K562 (cell line): ENCODE results near the gene AMBRA1. TPM values are rescaled to one million over a fixed set of nuclear protein-coding genes. Genes with fewer than 3 reads are reported as not detected.

Experiments
- ATAC-seq: fragments of 200-7000 bp; cut with Tn5 transposase; 3 replicates; pipeline ENCODE4 v1.9.1; 2020; ENCODE audit warnings: moderate library complexity
- BruUV-seq: library from RNA; stranded (reverse); fragments of 400-500 nt; replicated peaks from 2 replicates; lab custom pipeline; 2021; lab: Mats Ljungman, UMichigan
- CTCF ChIA-PET: fragments of 300-600 bp; formaldehyde crosslinking; extraction: SDS; loops from one replicate; lab custom pipeline; 2021; ENCODE audit warnings: low intra/inter-chr PET ratio; lab: Yijun Ruan, JAX
- POLR2A ChIA-PET: fragments of 300-600, 350-650 bp; sonication (Branson Sonifier 250); formaldehyde crosslinking; extraction: SDS; loops from one replicate; lab custom pipeline; 2021; ENCODE audit warnings: antibody characterized with exemption, inconsistent platforms; lab: Yijun Ruan, JAX
- DNase-seq, 4 experiments: peaks; one replicate each; pipeline versions ENCODE4 v3.0.0 to v3.0.0-alpha.2; 2011 to 2018; ENCODE audit warnings: low spot score in 3 of 4, mixed read lengths in 3 of 4; ENCODE audit errors: extremely low read depth in 1 of 4
- FAIRE-seq: peaks from 2 replicates; lab custom pipeline; 2011; peaks lifted over from hg19 to GRCh38; lab: Jason Lieb, UNC
- H2AFZ ChIP-seq: 2 replicates; pipeline ENCODE4 v1.6.0; 2011; ENCODE audit warnings: low read depth, low read length, control low read depth, inconsistent platforms
- H3K27ac ChIP-seq: fragments of 200-600 bp; 3 replicates; pipeline ENCODE4 v1.8.0; 2011; ENCODE audit warnings: low read depth, mild to moderate bottlenecking, control low read depth, inconsistent platforms, low read length, moderate library complexity, mixed read lengths; ENCODE audit errors: extremely low read depth
- H3K27me3 ChIP-seq, 2 experiments: fragments of 300-600 bp in 1 of 2; 2 replicates in 1 of 2; 3 replicates in 1 of 2; pipeline versions ENCODE4 v1.6.0 to v1.8.0; 2011; ENCODE audit warnings: inconsistent platforms in 2 of 2, low read length in 2 of 2, mild to moderate bottlenecking in 1 of 2, mixed read lengths in 1 of 2, moderate library complexity in 1 of 2; ENCODE audit not compliant: control insufficient read depth in 2 of 2, insufficient read depth in 2 of 2
- H3K36me3 ChIP-seq: fragments of 300-600 bp; 3 replicates; pipeline ENCODE4 v1.8.0; 2011; ENCODE audit warnings: mild to moderate bottlenecking, low read length, inconsistent platforms; ENCODE audit not compliant: control insufficient read depth, insufficient read depth
- H3K4me1 ChIP-seq, 2 experiments: fragments of 200-600 bp in 1 of 2; replicated peaks in 1 of 2; 2 replicates in 1 of 2; 3 replicates in 1 of 2; pipeline versions ENCODE4 v1.5.1 to v1.8.0; 2011; ENCODE audit warnings: inconsistent platforms in 2 of 2, low read length in 2 of 2, mild to moderate bottlenecking in 1 of 2, mixed read lengths in 1 of 2, moderate library complexity in 1 of 2; ENCODE audit not compliant: control insufficient read depth in 2 of 2, insufficient read depth in 2 of 2
- H3K4me2 ChIP-seq: 2 replicates; pipeline ENCODE4 v1.6.1; 2011; ENCODE audit warnings: low read length, control low read depth, inconsistent platforms, mixed read lengths; ENCODE audit not compliant: insufficient read depth
- H3K4me3 ChIP-seq: fragments of 200-600 bp; sonication (generic), shearing (Covaris generic); 2 replicates; pipeline ENCODE4 v1.5.1; 2016; ENCODE audit warnings: control low read depth, inconsistent platforms
- H3K79me2 ChIP-seq: fragments of 200-600 bp; 3 replicates; pipeline ENCODE4 v1.8.0; 2011; ENCODE audit warnings: low read length, inconsistent platforms; ENCODE audit not compliant: control insufficient read depth, insufficient read depth
- H3K9ac ChIP-seq, 2 experiments: 2 replicates each; pipeline versions ENCODE4 v1.6.0 to v1.6.1; 2011; ENCODE audit warnings: low read depth in 2 of 2, low read length in 2 of 2, control low read depth in 1 of 2, inconsistent platforms in 1 of 2, mild to moderate bottlenecking in 1 of 2, mixed read lengths in 1 of 2; ENCODE audit not compliant: insufficient read depth in 1 of 2
- H3K9me1 ChIP-seq: one replicate; pipeline ENCODE4 v1.6.0; 2011; ENCODE audit warnings: inconsistent platforms, mild to moderate bottlenecking, low read length, moderate library complexity; ENCODE audit not compliant: control insufficient read depth, insufficient read depth
- H3K9me3 ChIP-seq: replicated peaks from 2 replicates; pipeline ENCODE4 v1.5.1; 2011; ENCODE audit warnings: low read depth, low read length, inconsistent platforms; ENCODE audit not compliant: control insufficient read depth, insufficient read depth
- H4K20me1 ChIP-seq: replicated peaks from 2 replicates; pipeline ENCODE4 v1.6.1; 2011; ENCODE audit warnings: low read length, inconsistent platforms, mixed read lengths; ENCODE audit not compliant: control insufficient read depth, insufficient read depth
- ATF3 ChIP-seq, 2 experiments: fragments of 450-650 bp in 1 of 2; sonication (generic) in 1 of 2; formaldehyde crosslinking in 1 of 2; IDR thresholded peaks in 1 of 2; conservative IDR thresholded peaks in 1 of 2; 2 replicates each; pipeline versions ENCODE4 v1.6.1 to v1.8.1; 2016 to 2023; ENCODE audit warnings: mild to moderate bottlenecking in 2 of 2, moderate library complexity in 2 of 2, inconsistent platforms in 1 of 2, missing genetic modification reagents in 1 of 2
- CTBP1 ChIP-seq: fragments of 450-650 bp; IDR thresholded peaks from 2 replicates; pipeline ENCODE4 v1.6.1; 2016; ENCODE audit warnings: borderline replicate concordance
- GATA2 ChIP-seq: sonication (generic); formaldehyde crosslinking; IDR thresholded peaks from 2 replicates; pipeline ENCODE4 v1.4.0; 2020; ENCODE audit warnings: mild to moderate bottlenecking, missing genetic modification reagents
- HMBOX1 ChIP-seq: sonication (generic); IDR thresholded peaks from 2 replicates; pipeline ENCODE4 v1.6.1; 2016
- JUND ChIP-seq, 2 experiments: IDR thresholded peaks; 2 replicates in 1 of 2; 3 replicates in 1 of 2; pipeline ENCODE4 v1.6.1; 2011; ENCODE audit warnings: borderline replicate concordance in 2 of 2, low read depth in 2 of 2, low read length in 2 of 2, improper control_type of control experiment in 1 of 2, missing biosample characterization in 1 of 2, missing genetic modification characterization in 1 of 2, missing genetic modification reagents in 1 of 2
- LCOR ChIP-seq: sonication (generic); formaldehyde crosslinking; IDR thresholded peaks from 2 replicates; pipeline ENCODE4 v1.8.0; 2022; ENCODE audit warnings: mild to moderate bottlenecking, missing genetic modification reagents
- MTA3 ChIP-seq: fragments of 450-650 bp; formaldehyde crosslinking; IDR thresholded peaks from 2 replicates; pipeline ENCODE4 v1.6.1; 2017; ENCODE audit warnings: mild to moderate bottlenecking, borderline replicate concordance
- POLR2A ChIP-seq: fragments of 450-650 bp; conservative IDR thresholded peaks from 2 replicates; pipeline ENCODE4 v1.6.1; 2016
- SMARCE1 ChIP-seq: fragments of 450-650 bp; IDR thresholded peaks from 2 replicates; pipeline ENCODE4 v1.7.1; 2016; ENCODE audit warnings: mild to moderate bottlenecking
- STAG1 ChIP-seq: sonication (generic); formaldehyde crosslinking; IDR thresholded peaks from 2 replicates; pipeline ENCODE4 v1.5.0; 2020; ENCODE audit warnings: missing genetic modification reagents, borderline replicate concordance
- TAF7 ChIP-seq: fragments of 450-650 bp; IDR thresholded peaks from 2 replicates; pipeline ENCODE4 v1.6.1; 2016; ENCODE audit warnings: missing genetic modification characterization, missing compliant biosample characterization
- ZFX ChIP-seq: sonication (generic); formaldehyde crosslinking; IDR thresholded peaks from 2 replicates; pipeline ENCODE4 v1.8.0; 2022; ENCODE audit warnings: mild to moderate bottlenecking, missing genetic modification reagents, moderate library complexity
- ZNF253 ChIP-seq: fragments of 250-450 bp; sonication (Bioruptor Pico); conservative IDR thresholded peaks from 2 replicates; pipeline ENCODE4 v1.6.1; 2021; ENCODE audit warnings: mild to moderate bottlenecking
- ZNF589 ChIP-seq: fragments of 200-800 bp; sonication (Bioruptor generic); IDR thresholded peaks from 2 replicates; pipeline ENCODE4 v1.6.1; 2016; ENCODE audit warnings: low read depth, missing genetic modification characterization, missing compliant biosample characterization
- ZNF668 ChIP-seq: fragments of 250-450 bp; sonication (Bioruptor Pico); IDR thresholded peaks from 2 replicates; pipeline ENCODE4 v1.8.0; 2022; ENCODE audit warnings: mild to moderate bottlenecking, inconsistent platforms
- ZNF699 ChIP-seq: fragments of 250-450 bp; sonication (Bioruptor Pico); IDR thresholded peaks from 2 replicates; pipeline ENCODE4 v1.8.0; 2021; ENCODE audit warnings: mild to moderate bottlenecking, moderate library complexity; ENCODE audit not compliant: insufficient replicate concordance
- ZNF76 ChIP-seq: fragments of 250-450 bp; sonication (Bioruptor Pico); IDR thresholded peaks from 2 replicates; pipeline ENCODE4 v1.4.0; 2020; ENCODE audit warnings: mild to moderate bottlenecking, moderate library complexity, borderline replicate concordance
- ZNF830 ChIP-seq: fragments of 250-450 bp; sonication (Bioruptor Pico); IDR thresholded peaks from 2 replicates; pipeline ENCODE4 v1.5.0; 2021; ENCODE audit warnings: mild to moderate bottlenecking
- WGBS: fragments of 100-300 bp; shearing (Covaris generic); methylation state at CpG from one replicate; pipeline ENCODE4 v1.1.6; 2016; ENCODE audit warnings: low coverage, mixed read lengths; ENCODE audit not compliant: insufficient coverage; ENCODE audit errors: missing lambda C conversion rate; 5-methylcytosine and 5-hydroxymethylcytosine counted together
- in situ Hi-C: fragments of 300-500 bp; cut with MboI; formaldehyde crosslinking; loops from 4 replicates; pipeline ENCODE4 v1.15.0; 2018; ENCODE audit warnings: inconsistent platforms, mixed read lengths
- intact Hi-C: fragments of 100-400 bp; cut with micrococcal nuclease; formaldehyde crosslinking; loops from 2 replicates; pipeline ENCODE4 v1.14.2; 2022
- polyA plus RNA-seq, 8 experiments: library from polyadenylated mRNA; depleted of rRNA in 4 of 8; stranded (reverse) in 5 of 8; unstranded in 3 of 8; fragments of >200 nt; fragmentation: Nextera tagmentation in 2 of 8; fragmentation: Illumina TruSeq in 1 of 8; extraction: Ambion mirVana in 2 of 8; extraction: Trizol in 1 of 8; gene quantifications; 2 replicates each; pipeline versions ENCODE4 v1.2.1 to v1.2.3, GENCODE V29; 2011 to 2014; ENCODE audit warnings: inconsistent platforms in 1 of 8, missing spikeins in 1 of 8
- total RNA-seq, 7 experiments: library from RNA; depleted of rRNA in 6 of 7; stranded (reverse); fragments of >200 nt in 6 of 7; fragmentation: Illumina TruSeq in 2 of 7; extraction: Trizol in 2 of 7; gene quantifications; 2 replicates each; pipeline versions ENCODE4 v1.2.1 to v1.2.3, GENCODE V29; 2011 to 2021; ENCODE audit warnings: low replicate concordance in 1 of 7

AMBRA1 gene
- total and polyA plus RNA-seq, 9 of the 15 experiments (the other 6 are each of a cell fraction or from before 2014, with no cell fraction given) = 0.15 to 24.5 (median 13.0) TPM

- H3K4me2 ChIP-seq = peak overlapping the region; percentile 22
- intact Hi-C loops (loop anchor here (5.0 kb wide), 2 partner anchors 51 to 76 kb away; partner anchors contain the start of genes AMBRA1, ATG13 and HARBI1), in situ Hi-C loops (no loop called here)
- H3K36me3 ChIP-seq = peaks cover 66% of the 10 kb centered on the region
- ChIA-PET POLR2A (interaction anchor here (0.6 to 1.4 kb wide), 8 partner anchors 8 to 299 kb away, joined by 3 to 6 read pairs (median 4); no protein-coding TSS in a partner anchor), CTCF (no interaction called here)
- H4K20me1 ChIP-seq = peaks cover 21% of the 10 kb centered on the region
- H3K9me3 ChIP-seq = no peaks in the 10 kb centered on the region
- FAIRE-seq (peak; percentile 93), ATAC-seq (peak; percentile 86), DNase-seq (peak; percentile 76 to 88 (median 81))
- H3K9me1 ChIP-seq = peaks cover 14% of the 10 kb centered on the region
- no TSS peak for BruUV-seq
- no peak overlapping the region for H3K4me3 ChIP-seq
- peaks cover 13 to 30% of the 10 kb centered on the region in 2 experiments for H3K4me1 ChIP-seq
- H3K79me2 ChIP-seq = peaks cover 26% of the 10 kb centered on the region
- H2AFZ ChIP-seq = no peak overlapping the region
- peak overlapping the region in 1 of 2 experiments; percentile 84; a peak in 2 of 4 replicates for H3K9ac ChIP-seq
- H3K27me3 ChIP-seq = no peaks in the 10 kb centered on the region; a peak in 1 of 5 replicates
- peak overlapping the region; percentile 53; the same call in 2 of the 3 replicates for H3K27ac ChIP-seq
- WGBS = 30% methylated on average over 16 of the region's 16 CpGs
- no peak for TF ChIP-seq ZNF699 (CRISPR knock-in tag)
- no peak for TF ChIP-seq ZNF253 (CRISPR knock-in tag)
- no peak for TF ChIP-seq ZNF830 (CRISPR knock-in tag)
- TF ChIP-seq ZNF668 (CRISPR knock-in tag) = no peak
- peak; percentile 94 for TF ChIP-seq SMARCE1
- 0 out of 2 replicates have a peak, but pooled peaks have one; percentile 70 for TF ChIP-seq LCOR (CRISPR knock-in tag)
- no peak for TF ChIP-seq TAF7
- peak; percentile 54; the same call in 1 of the 2 replicates for TF ChIP-seq HMBOX1
- no peak for TF ChIP-seq STAG1 (CRISPR knock-in tag)
- TF ChIP-seq ZNF76 = no peak
- TF ChIP-seq CTBP1 = peak; percentile 73; the same call in 1 of the 2 replicates
- peak; percentile 85; the same call in 1 of the 2 replicates for TF ChIP-seq GATA2 (CRISPR knock-in tag)
- TF ChIP-seq ZNF589 (CRISPR knock-in tag) = peak; percentile 68; the same call in 1 of the 2 replicates
- TF ChIP-seq ZFX (CRISPR knock-in tag) = peak; percentile 33; the same call in 1 of the 2 replicates
- no peak for TF ChIP-seq POLR2A
- TF ChIP-seq JUND (IDR thresholded peaks at IDR 0.05; ENCODE audit: borderline replicate concordance, low read depth, low read length) = peak; percentile 90
- peak; percentile 79; the same call in 2 of the 3 replicates for TF ChIP-seq JUND (tag; IDR thresholded peaks at IDR 0.05; ENCODE audit: borderline replicate concordance, low read depth, low read length)
- peak; percentile 73 for TF ChIP-seq ATF3 (IDR thresholded peaks at IDR 0.05)
- no peak for TF ChIP-seq ATF3 (CRISPR knock-in tag; conservative IDR thresholded peaks at IDR 0.05)
- peak; percentile 62; the same call in 1 of the 2 replicates for TF ChIP-seq MTA3
Measured at GRCh38 chr11:46541593-46542371, 52.0 kb downstream of the AMBRA1 start.
